Activated naive CD8-positive, alpha-beta T cell treated with anti-CD3 and anti-CD28 coated beads for 36 hours (primary cell): ENCODE results near the gene ABCF3. TPM values are rescaled to one million over a fixed set of nuclear protein-coding genes. Genes with fewer than 3 reads are reported as not detected.
A peak's percentile ranks its signal among the peaks of the same experiment; 100 is the strongest.

ENCODE experiments used
- DNase-seq: peaks from one replicate; pipeline ENCODE4 v3.0.0; 2021
- H3K27ac Mint-ChIP-seq: one replicate; pipeline ENCODE4 v1.8.0; 2022; ENCODE audit warnings: mild to moderate bottlenecking, moderate library complexity, mixed read lengths
- H3K27me3 Mint-ChIP-seq: one replicate; pipeline ENCODE4 v1.8.0; 2022; ENCODE audit warnings: mild to moderate bottlenecking, mixed read lengths
- H3K36me3 Mint-ChIP-seq: one replicate; pipeline ENCODE4 v1.8.0; 2021; ENCODE audit warnings: mild to moderate bottlenecking, mixed read lengths
- H3K4me1 Mint-ChIP-seq: one replicate; pipeline ENCODE4 v1.8.0; 2021; ENCODE audit warnings: mixed read lengths
- H3K4me3 Mint-ChIP-seq: one replicate; pipeline ENCODE4 v1.8.0; 2022; ENCODE audit warnings: mild to moderate bottlenecking, moderate library complexity, mixed read lengths
- H3K9me3 Mint-ChIP-seq: one replicate; pipeline ENCODE4 v1.8.0; 2022; ENCODE audit warnings: mixed read lengths
- total RNA-seq, 2 experiments: library from RNA; stranded (reverse); gene quantifications; one replicate each; pipeline ENCODE4 v1.2.3, GENCODE V29; 2021

The ABCF3 gene
- total RNA-seq, 2 experiments from 2014 or later, result 57.2 to 58.7 TPM

GRCh38 chr3:184240384-184241140 is 54.6 kb downstream of the ABCF3 start:
- DNase-seq, result no peak
- Mint-ChIP-seq H3K4me3 (no peak overlapping the region), H3K4me1 (peaks cover 7% of the 10 kb centered on the region), H3K27me3 (no peaks in the 10 kb centered on the region), H3K36me3 (peaks cover 14% of the 10 kb centered on the region), H3K27ac (peak overlapping the region; percentile 42), H3K9me3 (no peaks in the 10 kb centered on the region)

- Mint-ChIP-seq H3K27me3 (no peaks in the 10 kb centered on the region), H3K9me3 (no peaks in the 10 kb centered on the region), H3K4me1 (peaks cover 9% of the 10 kb centered on the region), H3K4me3 (no peak overlapping the region), H3K27ac (no peak overlapping the region), H3K36me3 (peaks cover 15% of the 10 kb centered on the region)
- no peak for DNase-seq
Measured at GRCh38 chr3:184241141-184241446, 55.1 kb downstream of the ABCF3 start.

- Mint-ChIP-seq H3K9me3 (no peaks in the 10 kb centered on the region), H3K27me3 (no peaks in the 10 kb centered on the region), H3K27ac (no peak overlapping the region), H3K4me1 (peaks cover 10% of the 10 kb centered on the region), H3K36me3 (peaks cover 16% of the 10 kb centered on the region), H3K4me3 (no peak overlapping the region)
- DNase-seq, result no peak
Measured at GRCh38 chr3:184241447-184242296, 55.7 kb downstream of the ABCF3 start.

- no peak for DNase-seq
- Mint-ChIP-seq H3K4me3 (no peak overlapping the region), H3K9me3 (no peaks in the 10 kb centered on the region), H3K36me3 (peaks cover 16% of the 10 kb centered on the region), H3K4me1 (peaks cover 10% of the 10 kb centered on the region), H3K27me3 (no peaks in the 10 kb centered on the region), H3K27ac (no peak overlapping the region)
Measured at GRCh38 chr3:184242297-184242685, 56.3 kb downstream of the ABCF3 start.

Other genes with a start within 250 kb of the ABCF3 start
- 10 to 100 TPM; 13.1 to 14.1 TPM for gene ABCC5, start 168.3 kb upstream of the ABCF3 start, total RNA-seq
- not detected for gene HTR3D, start 154.5 kb upstream of the ABCF3 start, total RNA-seq
- gene HTR3C, start 133.2 kb upstream of the ABCF3 start, total RNA-seq, result not detected
- not detected for gene HTR3E, start 89.1 kb upstream of the ABCF3 start, total RNA-seq
- gene EIF2B5, start 50.8 kb upstream of the ABCF3 start, total RNA-seq, result 10 to 100 TPM; 73.2 to 74.4 TPM
- gene DVL3, start 30.8 kb upstream of the ABCF3 start, total RNA-seq, result 10 to 100 TPM; 22.9 to 25.2 TPM
- gene AP2M1, start 11.3 kb upstream of the ABCF3 start, total RNA-seq, result 100 to 1,000 TPM; 209 to 219 TPM
- not detected for gene VWA5B2, start 43.4 kb downstream of the ABCF3 start, total RNA-seq
- 10 to 100 TPM; 52.3 to 54.9 TPM for gene ALG3, start 62.8 kb downstream of the ABCF3 start, total RNA-seq
- gene EEF1AKMT4, start 63.5 kb downstream of the ABCF3 start, total RNA-seq, result 10 to 100 TPM; 10.2 to 10.9 TPM
- gene CAMK2N2, start 75.4 kb downstream of the ABCF3 start, total RNA-seq, result not detected
- gene ECE2, start 89.8 kb downstream of the ABCF3 start, total RNA-seq, result not detected
- 100 to 1,000 TPM; 257 to 282 TPM for gene PSMD2, start 113.0 kb downstream of the ABCF3 start, total RNA-seq
- gene EIF4G1, start 128.4 kb downstream of the ABCF3 start, total RNA-seq, result 100 to 1,000 TPM; 644 to 660 TPM
- 1 to 10 TPM; 2.1 to 3.4 TPM for gene FAM131A, start 151.4 kb downstream of the ABCF3 start, total RNA-seq
- 1 to 10 TPM; 5.0 to 6.8 TPM for gene CLCN2, start 175.4 kb downstream of the ABCF3 start, total RNA-seq
- 100 to 1,000 TPM; 175 to 177 TPM for gene POLR2H, start 175.5 kb downstream of the ABCF3 start, total RNA-seq
- gene THPO, start 192.0 kb downstream of the ABCF3 start, total RNA-seq, result not detected
- gene CHRD, start 193.9 kb downstream of the ABCF3 start, total RNA-seq, result not detected